RCC 7860 (cell line): ENCODE results near the gene PODXL.

Source experiments
- DNase-seq: peaks from one replicate; pipeline ENCODE4 v3.0.0-alpha.2; 2015; ENCODE audit warnings: low spot score
- FAIRE-seq: peaks from 2 replicates; lab custom pipeline; 2012; peaks lifted over from hg19 to GRCh38; lab: Jason Lieb, UNC

The PODXL gene

GRCh38 chr7:131568510-131568909, 12.1 kb upstream of the PODXL start:
- no peak for FAIRE-seq
- DNase-seq = no peak

GRCh38 chr7:131564640-131565039, 8.2 kb upstream of the PODXL start:
- no peak for DNase-seq
- FAIRE-seq = no peak

GRCh38 chr7:131563918-131564317, 7.5 kb upstream of the PODXL start:
- FAIRE-seq (no peak), DNase-seq (no peak)

- FAIRE-seq (no peak), DNase-seq (peak; percentile 45)
Measured at GRCh38 chr7:131562941-131563340, 6.5 kb upstream of the PODXL start.

GRCh38 chr7:131560061-131560460, 3.6 kb upstream of the PODXL start:
- DNase-seq (no peak), FAIRE-seq (no peak)

GRCh38 chr7:131557652-131558385, 1.4 kb upstream of the PODXL start:
- no peak for FAIRE-seq

GRCh38 chr7:131556909-131557651, 652 bp upstream of the PODXL start:
- FAIRE-seq = no peak
- DNase-seq = no peak

More at GRCh38 chr7:131557652-131558385, 1.4 kb upstream of the PODXL start:
- no peak for DNase-seq

GRCh38 chr7:131555552-131556052, 826 bp downstream of the PODXL start:
- no peak for FAIRE-seq
- no peak for DNase-seq

- no peak for DNase-seq
- FAIRE-seq = no peak
Measured at GRCh38 chr7:131554880-131555516, 1.4 kb downstream of the PODXL start.

GRCh38 chr7:131553931-131554330, 2.5 kb downstream of the PODXL start:
- no peak for FAIRE-seq
- no peak for DNase-seq

- DNase-seq = no peak
- no peak for FAIRE-seq
Measured at GRCh38 chr7:131552053-131552452, 4.4 kb downstream of the PODXL start.

GRCh38 chr7:131550846-131551245, 5.6 kb downstream of the PODXL start:
- no peak for DNase-seq
- no peak for FAIRE-seq

GRCh38 chr7:131548371-131548770, 8.1 kb downstream of the PODXL start:
- DNase-seq (no peak), FAIRE-seq (no peak)

- FAIRE-seq (no peak), DNase-seq (no peak)
Measured at GRCh38 chr7:131547589-131547988, 8.8 kb downstream of the PODXL start.

GRCh38 chr7:131546583-131547141, 9.8 kb downstream of the PODXL start:
- FAIRE-seq = no peak
- DNase-seq = no peak

GRCh38 chr7:131546126-131546525, 10.3 kb downstream of the PODXL start:
- no peak for FAIRE-seq
- DNase-seq = peak; percentile 56

- FAIRE-seq (no peak), DNase-seq (peak; percentile 52)
Measured at GRCh38 chr7:131544449-131545301, 11.8 kb downstream of the PODXL start.

GRCh38 chr7:131544021-131544420, 12.4 kb downstream of the PODXL start:
- DNase-seq (no peak), FAIRE-seq (no peak)

- DNase-seq (no peak), FAIRE-seq (no peak)
Measured at GRCh38 chr7:131543298-131543697, 13.1 kb downstream of the PODXL start.

GRCh38 chr7:131540491-131541162, 15.8 kb downstream of the PODXL start:
- FAIRE-seq (no peak), DNase-seq (no peak)
